NCI-H2171 treated with DMSO at 0.1 percent for 48 hours (cell line): ENCODE data around the gene ANKRD18A.
A peak's percentile ranks its signal among the peaks of the same experiment; 100 is the strongest.

Experiments used
- DNase-seq: peaks from one replicate; lab custom pipeline; 2025; lab: John Stamatoyannopoulos, UW

Gene ANKRD18A

GRCh38 chr9:38620483-38621433, at the start of gene ANKRD18A:
ANKRD18A (minus strand) TSS chr9:38620596; CDS start chr9:38620285, 311 bp downstream.
- DNase-seq = peak; percentile 93

- no peak for DNase-seq
Observed at GRCh38 chr9:38668791-38669466, 48.5 kb upstream of the ANKRD18A start.

GRCh38 chr9:38662763-38663593, 42.6 kb upstream of the ANKRD18A start:
- peak; percentile 65 for DNase-seq

GRCh38 chr9:38659538-38659937, 39.1 kb upstream of the ANKRD18A start:
- DNase-seq = no peak

GRCh38 chr9:38656896-38657295, 36.5 kb upstream of the ANKRD18A start:
- DNase-seq = no peak

- no peak for DNase-seq
Observed at GRCh38 chr9:38652486-38652885, 32.1 kb upstream of the ANKRD18A start.

- no peak for DNase-seq
Observed at GRCh38 chr9:38652044-38652443, 31.6 kb upstream of the ANKRD18A start.

- DNase-seq = no peak
Observed at GRCh38 chr9:38651400-38652042, 31.1 kb upstream of the ANKRD18A start.

- no peak for DNase-seq
Observed at GRCh38 chr9:38650564-38650963, 30.2 kb upstream of the ANKRD18A start.

GRCh38 chr9:38649731-38650363, 29.5 kb upstream of the ANKRD18A start:
- peak; percentile 33 for DNase-seq

- DNase-seq = no peak
Observed at GRCh38 chr9:38644601-38645000, 24.2 kb upstream of the ANKRD18A start.

- peak; percentile 12 for DNase-seq
Observed at GRCh38 chr9:38643815-38644173, 23.4 kb upstream of the ANKRD18A start.

- no peak for DNase-seq
Observed at GRCh38 chr9:38642951-38643814, 22.8 kb upstream of the ANKRD18A start.

- DNase-seq = peak; percentile 84
Observed at GRCh38 chr9:38641985-38642864, 21.8 kb upstream of the ANKRD18A start.

- no peak for DNase-seq
Observed at GRCh38 chr9:38641142-38641541, 20.7 kb upstream of the ANKRD18A start.

GRCh38 chr9:38639577-38639940, 19.2 kb upstream of the ANKRD18A start:
- no peak for DNase-seq

- no peak for DNase-seq
Observed at GRCh38 chr9:38638881-38639576, 18.6 kb upstream of the ANKRD18A start.

GRCh38 chr9:38634315-38634714, 13.9 kb upstream of the ANKRD18A start:
- no peak for DNase-seq

GRCh38 chr9:38629511-38629910, 9.1 kb upstream of the ANKRD18A start:
- no peak for DNase-seq
